Left renal cortex interstitium (tissue), 4 donors: ENCODE measurements around the gene MYBBP1A. TPM values are rescaled to one million over a fixed set of nuclear protein-coding genes. Genes with fewer than 3 reads are reported as not detected.
A peak's percentile ranks its signal among the peaks of the same experiment; 100 is the strongest.
"Not testable (repeated sequence)": the region's sequence is repeated elsewhere in the genome, so short reads cannot be mapped to it uniquely, and the experiment has no call there.

Experiments
- DNase-seq, 4 donors: peaks; one replicate each; pipeline ENCODE4 v3.0.0-alpha.2; 2013; ENCODE audit warnings: low read depth in 4 of 4, low spot score in 2 of 4, missing footprints in 1 of 4
- polyA plus RNA-seq, 4 donors: library from polyadenylated mRNA; unstranded; fragments of 120-200 nt; gene quantifications; one replicate each; pipeline ENCODE4 v1.2.1, GENCODE V29; 2013; ENCODE audit not compliant: insufficient read length in 4 of 4

Gene MYBBP1A
- polyA plus RNA-seq, 4 donors, result 30.5 to 52.9 (median 40.6) TPM

DNA sequence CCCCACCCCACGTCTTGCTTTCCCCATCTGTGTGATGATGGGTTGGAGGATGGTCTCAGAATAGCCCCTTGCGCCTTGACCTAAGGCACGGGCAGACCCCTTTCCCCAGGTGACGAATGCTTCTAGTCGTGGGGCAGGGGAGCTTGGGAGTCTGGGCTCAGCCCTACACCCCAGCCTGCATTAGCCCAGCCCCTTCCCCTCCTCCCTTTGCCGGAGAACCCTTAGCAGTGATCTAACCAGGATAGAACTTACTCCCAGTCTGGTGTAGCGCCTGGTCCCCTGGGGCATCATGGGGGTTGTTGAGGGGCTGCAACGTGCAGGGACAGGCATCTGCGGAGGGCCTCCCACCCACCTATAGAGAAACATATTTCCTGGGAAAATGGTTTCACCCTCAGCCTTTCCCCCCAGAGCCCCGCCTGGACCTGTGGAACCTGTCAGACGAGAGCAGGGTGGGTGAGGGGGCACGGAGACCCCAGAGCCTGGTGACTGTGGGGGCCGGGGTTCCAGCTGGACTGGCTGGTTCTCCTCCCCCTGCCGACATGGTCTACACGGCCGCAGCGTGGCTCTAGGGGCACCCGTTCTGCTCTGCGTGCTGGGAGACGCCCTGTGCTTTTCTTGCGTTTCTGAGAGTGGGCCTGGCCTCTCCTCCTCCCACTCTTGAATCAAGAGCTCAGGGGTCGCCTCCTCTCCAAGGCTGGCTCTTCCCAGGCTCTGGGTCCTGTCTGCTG is 33.9 kb upstream of the MYBBP1A start:
- no peak for DNase-seq

DNA sequence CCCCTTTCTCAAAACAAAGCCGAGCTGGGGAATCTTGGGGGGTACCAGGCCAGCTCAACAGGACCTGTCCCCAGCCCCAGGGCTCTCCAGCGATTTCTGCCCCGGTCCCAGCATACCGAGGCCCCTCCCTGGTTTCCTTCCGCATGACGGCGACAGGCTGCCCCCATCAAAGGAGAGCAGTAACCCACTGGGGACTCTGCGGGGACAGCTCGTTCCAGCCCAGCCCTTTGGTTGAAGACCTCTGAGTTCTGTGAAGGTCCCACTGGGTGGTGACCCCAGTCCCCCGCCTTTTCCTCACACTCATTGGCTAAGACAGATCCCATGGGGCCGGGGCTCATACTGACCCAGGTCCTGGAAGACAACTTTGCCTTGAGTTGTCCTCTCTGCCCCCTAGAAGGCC is 33.2 kb upstream of the MYBBP1A start:
- no peak for DNase-seq

DNA sequence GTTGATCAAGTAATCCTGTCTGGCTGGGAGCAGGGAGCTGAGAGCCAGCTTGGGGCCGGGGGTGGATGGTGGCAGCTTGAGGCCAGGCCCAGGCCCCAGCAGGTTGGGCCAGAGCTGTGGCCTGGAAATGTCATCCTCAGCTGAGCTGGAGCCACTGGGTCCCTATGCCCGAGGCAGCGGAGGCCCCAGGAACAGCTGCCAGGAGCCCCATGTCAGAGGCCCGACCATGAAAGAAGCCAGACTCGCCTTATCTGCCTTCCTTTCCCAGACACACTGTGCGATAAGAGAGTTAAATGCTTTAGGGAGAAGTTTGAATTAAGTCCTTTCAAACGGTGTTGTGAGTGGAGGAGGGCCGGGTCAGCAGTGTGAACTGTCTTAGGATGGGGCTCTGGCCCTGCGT is 32.6 kb upstream of the MYBBP1A start:
- no peak for DNase-seq

DNA sequence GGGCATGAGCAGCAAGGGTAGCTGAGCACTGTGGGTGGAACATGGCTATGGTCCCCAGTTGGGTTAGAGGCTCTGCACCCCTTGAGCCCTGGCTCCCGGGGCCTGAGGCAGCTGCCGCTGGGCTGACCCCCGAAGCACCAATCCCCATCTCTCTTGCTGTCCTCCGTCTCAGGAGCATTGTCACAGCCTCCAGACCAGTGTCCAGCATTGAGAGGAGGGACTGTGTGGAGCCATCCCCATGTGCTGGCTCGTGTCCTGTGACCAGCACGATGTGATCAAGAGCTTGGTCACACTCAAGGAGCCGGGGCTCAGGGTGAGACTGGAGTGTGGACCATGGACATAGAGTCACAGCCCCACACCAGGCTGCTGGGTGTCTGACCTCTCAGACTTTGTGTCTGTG is 32.0 kb upstream of the MYBBP1A start:
- DNase-seq, result no peak

DNA sequence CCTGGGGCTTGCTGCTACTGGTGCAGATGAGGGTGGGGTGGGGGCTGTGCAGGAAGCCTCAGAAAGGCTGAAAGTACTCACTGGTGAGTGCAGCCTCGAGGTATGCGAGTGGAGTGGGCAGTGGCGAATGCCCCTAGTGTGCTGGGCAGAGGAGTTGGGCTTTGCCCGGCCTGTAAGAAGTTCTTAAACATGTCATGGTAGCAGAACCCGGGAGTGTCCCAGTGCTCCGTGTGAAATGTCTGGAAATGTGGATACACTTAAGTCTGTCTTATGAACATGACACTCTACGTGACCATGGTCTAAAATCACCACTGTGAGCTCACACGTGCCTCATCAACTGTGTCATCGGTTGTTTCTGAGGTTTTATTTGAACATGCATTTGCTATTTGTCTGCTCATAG is 30.9 kb upstream of the MYBBP1A start:
- DNase-seq, result no peak

DNA sequence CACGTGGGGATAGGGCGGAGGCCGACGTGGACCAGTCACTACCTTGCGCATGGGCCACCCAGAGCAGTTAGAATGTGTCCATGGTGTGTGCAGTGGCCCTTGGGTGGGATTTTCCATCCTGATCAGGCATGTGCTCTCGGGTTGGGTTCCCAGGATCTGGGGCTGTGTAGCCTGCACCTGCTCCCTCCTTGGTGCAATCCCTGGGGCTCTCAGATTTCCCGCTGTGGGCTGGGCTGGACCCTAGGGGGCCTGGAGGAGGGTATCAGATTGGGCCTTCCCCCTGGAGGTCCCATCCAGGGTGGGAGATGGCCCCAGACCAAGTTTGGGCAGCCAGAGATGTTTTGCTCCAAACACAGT is 30.4 kb upstream of the MYBBP1A start:
- DNase-seq, result no peak

DNA sequence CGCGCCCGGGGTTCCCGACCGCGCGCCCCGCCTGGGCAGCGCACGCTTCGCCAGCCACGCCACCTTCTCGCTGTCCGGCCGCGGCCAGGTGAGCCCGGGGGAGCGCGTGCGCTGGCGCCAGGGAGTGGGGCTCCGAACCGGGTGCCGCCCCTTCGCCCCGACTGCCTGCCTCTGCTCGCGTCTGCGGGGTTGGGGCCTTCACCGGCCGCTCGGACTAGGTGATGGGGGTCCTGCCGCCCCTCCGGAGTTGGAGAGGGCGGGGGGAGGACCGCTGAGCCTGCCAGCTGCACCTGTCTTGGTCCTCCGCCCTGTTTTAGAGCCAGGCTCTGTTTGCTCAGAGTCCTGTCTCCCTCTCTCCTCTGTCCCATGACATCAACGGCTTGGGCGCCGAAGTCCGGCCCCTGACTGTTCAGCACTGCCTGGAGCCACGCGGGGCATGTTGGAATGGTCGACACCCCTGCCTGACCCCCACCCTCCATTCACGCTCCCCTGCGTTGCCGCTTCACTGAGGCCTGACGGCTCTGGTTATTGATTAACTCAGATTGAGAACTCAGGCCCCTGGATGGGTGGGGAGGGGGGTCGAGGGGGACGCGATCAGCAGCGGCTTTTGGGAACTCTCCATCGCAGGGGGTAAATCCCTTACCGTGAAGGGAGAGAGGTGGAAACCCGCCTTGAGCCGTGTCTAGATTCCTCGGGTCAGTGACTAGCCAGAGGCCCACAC is 29.9 kb upstream of the MYBBP1A start:
- DNase-seq, result peak in 1 of 4 donors; percentile 72

DNA sequence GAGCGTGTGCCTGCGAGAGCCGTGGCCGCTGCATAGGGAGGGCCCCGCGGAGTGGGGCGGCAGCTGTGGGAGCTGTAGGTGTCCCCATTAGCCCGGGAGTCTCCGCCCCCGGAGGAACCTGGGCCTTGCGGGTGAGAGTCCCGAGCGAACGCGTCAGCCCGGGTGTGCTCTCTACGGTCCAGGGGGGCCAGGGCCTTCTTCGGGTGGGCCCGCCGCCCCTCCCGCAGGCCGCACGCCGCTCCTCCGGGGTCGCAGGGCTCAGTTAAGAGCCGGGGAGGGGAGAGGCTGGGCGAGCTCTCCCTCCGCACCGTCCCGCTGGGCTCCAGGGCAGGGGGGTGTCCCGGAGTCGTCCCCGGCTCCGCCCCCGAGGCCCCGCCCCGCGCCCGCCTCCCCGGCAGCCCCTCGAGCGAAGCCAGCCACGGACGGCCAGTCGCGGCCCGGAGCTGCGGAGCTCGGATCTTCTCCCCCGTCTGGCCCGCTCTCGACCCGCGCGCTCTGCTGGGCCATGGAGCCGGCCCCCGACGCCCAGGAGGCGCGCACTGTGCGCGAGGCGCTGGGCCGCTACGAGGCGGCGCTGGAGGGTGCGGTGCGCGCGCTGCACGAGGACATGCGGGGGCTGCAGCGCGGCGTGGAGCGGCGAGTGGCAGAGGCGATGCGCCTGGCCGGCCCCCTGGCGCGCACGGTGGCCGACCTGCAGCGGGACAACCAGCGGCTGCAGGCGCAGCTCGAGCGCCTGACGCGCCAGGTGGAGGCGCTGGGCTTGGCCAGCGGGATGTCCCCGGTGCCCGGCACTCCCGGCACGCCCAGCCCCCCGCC is 29.1 kb upstream of the MYBBP1A start, which contains the start of gene SMTNL2:
Gene SMTNL2, plus strand, starts transcription at position 429 of the 816 bp plus-strand sequence. Its CDS starts 77 bp downstream, at position 506.
- no peak for DNase-seq

DNA sequence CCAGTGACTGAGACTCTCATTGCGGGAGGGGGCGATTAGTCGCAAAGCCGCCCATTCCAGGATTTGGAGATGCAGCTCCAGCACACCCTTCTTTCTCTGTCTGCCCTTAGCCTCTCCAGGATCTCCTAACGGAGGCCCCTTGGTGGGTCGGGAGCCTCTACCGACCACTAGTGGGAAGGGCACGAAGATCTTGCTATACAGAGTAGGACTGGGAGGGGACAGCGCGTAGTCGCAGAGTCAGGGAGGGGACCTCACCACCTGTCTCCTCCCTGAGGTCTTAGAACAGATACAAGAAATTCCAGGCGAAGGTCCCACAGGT is 28.6 kb upstream of the MYBBP1A start:
- DNase-seq, result no peak

DNA sequence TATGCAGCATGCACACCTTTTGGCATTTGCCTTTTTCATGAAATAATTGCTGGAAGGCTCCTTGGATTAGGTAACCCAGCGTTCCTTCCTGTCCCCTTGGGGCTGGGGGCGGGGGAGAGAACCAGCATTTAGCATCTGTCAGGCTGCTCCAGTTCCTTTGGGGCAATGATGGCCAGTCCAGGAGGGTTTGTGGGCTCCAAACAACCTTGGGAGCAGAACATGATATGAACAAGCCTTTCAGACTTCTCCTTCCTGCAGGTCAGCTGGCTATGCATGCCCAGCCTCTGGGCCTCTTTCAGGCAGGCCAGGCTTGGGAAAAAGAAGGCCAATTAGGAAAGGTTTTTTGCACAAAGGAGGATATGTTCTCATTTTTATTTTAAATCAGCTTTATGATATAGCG is 28.0 kb upstream of the MYBBP1A start:
- no peak for DNase-seq

DNA sequence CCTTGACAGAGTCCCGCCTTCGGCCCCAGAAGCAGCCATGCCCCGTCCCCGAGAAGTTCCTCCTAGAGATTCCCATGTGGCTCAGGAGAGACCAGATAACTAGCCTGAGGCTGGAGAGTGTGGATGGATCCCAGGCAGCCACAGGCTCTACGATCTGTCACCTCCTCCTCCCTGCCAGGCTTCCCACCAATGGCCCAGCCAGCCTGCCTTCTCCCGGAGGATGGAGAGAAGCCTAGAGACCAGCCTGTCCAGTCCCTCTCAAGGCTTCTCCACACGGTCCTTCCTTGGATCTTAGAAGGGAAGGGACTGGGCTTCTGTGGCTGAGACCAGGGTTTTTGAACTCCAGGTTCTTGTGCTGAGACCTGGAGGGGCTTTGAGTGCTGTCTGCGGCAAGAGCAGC is 27.5 kb upstream of the MYBBP1A start:
- no peak for DNase-seq

DNA sequence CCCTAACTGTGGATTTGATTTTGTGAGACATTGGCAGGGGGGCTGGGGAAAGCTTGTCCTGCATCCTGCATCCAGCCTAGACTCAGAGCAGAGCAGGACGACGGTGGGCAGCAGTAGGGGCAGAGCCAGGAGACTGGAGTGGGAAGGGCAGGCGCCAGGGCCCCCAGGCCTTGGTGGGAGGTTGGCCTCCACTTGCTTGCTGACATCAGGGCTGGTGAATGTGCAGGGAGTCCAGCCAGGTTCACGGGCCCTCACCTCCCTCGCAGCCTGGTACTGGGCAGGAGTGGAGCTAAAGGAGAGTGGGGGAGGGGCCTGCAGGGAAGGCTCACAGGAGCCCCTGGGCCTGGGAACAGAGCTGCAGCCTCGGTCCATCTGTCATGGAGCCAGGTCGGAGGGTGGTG is 26.9 kb upstream of the MYBBP1A start:
- no peak for DNase-seq

DNA sequence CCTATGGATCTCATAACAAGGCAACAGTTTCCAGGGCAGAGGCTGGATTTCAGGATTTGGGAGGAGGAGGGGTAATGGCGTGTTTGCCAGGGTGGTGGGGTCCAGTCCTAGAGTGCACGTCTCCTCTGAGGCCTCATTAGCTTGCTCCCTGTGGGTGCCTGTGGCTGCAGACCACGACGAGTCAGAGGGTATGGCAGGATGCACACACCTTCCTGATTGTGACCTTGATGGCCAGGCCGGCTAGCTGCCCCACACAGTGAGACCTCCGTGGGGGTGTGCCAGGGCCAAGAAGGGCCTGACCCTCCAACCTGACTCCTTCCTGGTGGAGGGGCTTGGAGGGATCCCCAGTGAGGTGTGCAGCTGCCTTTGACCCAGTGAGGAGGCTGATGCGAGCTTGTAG is 25.1 kb upstream of the MYBBP1A start:
- DNase-seq, result no peak

DNA sequence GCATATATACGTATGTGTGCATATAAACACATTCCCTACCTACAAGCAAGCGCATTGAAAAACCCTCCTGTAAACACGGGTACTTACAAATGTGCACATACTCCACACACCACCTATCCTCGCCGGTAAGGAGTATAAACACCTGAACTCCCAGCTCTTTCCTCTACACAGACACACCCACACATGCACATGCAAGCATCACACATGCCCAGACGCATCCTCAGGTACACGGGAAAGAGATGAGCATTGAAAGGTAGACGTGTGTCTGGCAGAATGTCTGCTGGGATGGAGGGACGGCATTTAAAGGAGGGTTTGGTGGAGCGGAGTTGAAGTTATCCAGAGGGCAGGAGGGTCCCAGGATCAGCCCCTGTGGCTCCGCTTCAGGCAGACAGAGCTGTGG is 24.5 kb upstream of the MYBBP1A start:
- no peak for DNase-seq

DNA sequence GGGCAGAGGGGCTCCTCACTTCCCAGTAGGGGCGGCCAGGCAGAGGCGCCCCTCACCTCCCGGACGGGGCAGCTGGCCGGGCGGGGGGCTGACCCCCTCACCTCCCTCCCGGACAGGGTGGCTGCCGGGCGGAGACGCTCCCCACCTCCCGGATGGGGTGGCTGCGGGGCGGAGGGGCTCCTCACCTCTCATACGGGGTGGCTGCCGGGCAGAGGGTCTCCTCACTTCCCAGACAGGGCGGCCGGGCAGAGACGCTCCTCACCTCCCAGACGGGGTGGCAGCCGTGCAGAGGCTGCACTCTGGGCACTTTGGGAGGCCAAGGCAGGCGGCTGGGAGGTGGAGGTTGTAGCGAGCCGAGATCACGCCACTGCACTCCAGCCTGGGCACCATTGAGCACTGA is 23.2 kb upstream of the MYBBP1A start:
- not testable (repeated sequence) for DNase-seq

DNA sequence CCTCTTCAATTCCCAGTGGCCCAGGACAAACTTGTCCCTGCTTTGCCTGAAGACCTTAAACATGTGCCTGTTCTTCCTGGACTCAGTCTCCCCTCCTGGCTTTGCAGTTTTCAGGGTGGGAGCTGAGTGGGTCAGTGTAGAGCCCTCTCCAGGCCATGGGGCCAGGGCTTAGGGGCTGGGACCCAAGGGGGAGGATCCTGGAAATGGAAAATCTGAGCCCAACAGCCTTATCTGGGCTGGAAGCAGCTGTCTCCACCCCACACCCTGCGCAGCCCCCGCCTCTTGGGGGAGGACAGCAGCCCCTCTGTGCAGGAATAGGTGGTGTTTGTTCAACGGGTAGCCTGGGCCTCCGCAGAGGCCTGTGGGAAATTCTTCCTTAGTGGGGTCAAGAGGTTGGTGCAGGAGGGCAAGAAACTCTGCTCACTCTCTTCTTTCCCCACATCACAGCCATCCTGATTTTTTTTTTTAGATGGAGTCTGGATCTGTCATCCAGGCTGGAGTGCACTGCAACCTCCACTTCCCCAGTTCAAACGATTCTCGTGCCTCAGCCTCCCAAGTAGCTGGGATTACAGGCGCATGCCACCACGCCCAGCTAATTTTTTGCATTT is 22.3 kb upstream of the MYBBP1A start:
- DNase-seq, result no peak

DNA sequence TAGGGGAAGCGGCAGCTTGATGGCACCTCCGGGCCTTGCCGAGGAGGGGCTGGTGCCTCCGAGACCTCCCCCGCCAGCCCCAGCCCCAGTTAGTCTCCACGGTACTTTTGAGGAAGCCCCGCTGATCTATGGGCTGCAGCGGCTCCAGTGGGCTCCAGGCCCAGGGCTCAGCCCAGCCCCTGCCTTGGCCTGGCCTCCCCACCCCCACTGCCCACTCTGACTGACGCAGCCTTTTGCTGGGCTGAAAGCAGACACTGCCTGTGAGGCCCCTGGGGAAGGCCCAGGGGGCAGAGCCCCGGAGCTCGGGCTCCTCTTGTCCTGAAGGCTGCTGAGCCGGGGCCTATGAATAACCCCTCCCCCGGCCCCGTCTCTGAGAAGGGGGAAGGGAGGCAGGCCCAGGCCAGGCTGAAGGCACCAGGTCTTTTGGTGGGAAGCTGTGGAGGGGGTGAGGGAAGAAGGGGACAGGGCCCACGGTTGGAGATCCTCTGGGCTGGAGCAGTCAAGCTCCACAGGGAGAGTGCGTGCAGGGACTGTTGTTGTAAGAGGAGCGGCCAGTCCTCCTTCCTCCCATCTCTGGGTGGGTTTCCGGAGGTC is 21.6 kb upstream of the MYBBP1A start:
- DNase-seq, result no peak

DNA sequence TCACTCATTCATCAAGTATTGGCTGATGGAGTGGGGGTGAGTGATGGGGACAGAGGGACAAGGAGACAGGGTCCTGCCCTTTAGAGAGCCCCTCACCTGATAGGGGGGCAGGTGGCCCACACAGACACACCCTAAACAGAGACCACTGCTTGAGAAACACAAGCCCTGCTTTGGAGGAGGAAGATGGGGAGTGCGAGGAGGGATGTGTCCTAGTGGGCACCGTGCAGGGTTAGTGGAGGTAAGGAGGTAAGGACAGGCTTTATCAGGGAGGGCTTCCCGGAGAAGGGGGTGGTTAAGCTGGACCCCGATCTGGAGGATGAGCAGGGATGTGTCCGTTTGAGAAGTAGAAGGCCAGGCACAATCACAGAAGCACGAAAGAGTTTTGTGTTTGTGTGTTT is 21.0 kb upstream of the MYBBP1A start:
- no peak for DNase-seq

DNA sequence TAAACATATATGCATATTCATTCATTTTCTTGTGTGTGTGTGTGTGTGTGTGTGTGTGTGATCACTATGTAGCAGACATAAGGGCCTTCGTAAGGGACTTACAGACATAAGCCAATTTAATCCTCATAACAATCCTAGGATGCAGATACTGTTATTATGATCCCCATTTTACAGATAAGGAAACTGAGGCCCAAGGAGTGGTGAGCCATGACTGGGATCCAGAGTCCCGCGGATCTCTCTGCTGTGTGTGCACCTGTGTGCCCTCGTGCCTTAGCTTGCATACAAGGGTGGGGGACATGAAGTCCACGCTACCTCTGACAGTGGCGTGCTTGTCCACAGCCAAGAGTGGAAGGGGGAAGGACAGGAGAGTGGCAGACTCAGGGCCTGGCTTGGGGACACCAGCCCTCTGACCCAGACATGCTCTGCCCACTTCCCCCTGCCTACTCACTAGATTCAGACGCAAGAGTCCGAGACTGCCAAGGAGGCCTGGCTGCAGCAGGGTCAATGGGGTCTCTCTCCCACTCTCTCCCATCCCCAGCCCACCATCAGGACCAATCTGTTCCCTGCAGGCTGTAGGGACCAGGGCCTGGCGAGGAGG is 19.4 kb upstream of the MYBBP1A start:
- no peak for DNase-seq

DNA sequence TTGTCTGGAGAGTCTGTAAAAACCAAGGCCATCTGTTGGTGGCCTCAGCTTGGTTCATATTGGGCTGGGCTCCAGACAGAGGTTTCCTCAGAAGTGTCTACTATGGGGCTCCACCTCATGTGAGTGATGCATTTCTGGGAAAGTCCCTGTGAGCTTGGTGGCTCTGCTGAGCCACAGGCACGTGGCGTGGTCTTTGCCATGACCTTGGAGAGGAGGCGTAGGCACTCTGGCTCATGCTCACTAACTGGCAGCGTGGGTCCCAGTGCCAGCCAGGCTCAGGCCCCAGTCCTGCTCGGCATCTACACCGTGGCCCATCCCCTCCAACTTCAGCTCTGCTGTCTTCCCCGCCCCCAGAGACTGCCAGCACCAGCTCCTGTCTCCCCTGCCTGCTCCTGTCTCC is 18.5 kb upstream of the MYBBP1A start:
- DNase-seq, result no peak
